A673 (cell line): ENCODE measurements around the gene CNTROB. TPM values are rescaled to one million over a fixed set of nuclear protein-coding genes. Genes with fewer than 3 reads are reported as not detected.

Experiments
- BruUV-seq: library from RNA; stranded (reverse); fragments of 400-500 nt; replicated peaks from 2 replicates; lab custom pipeline; 2021; lab: Mats Ljungman, UMichigan
- CTCF ChIA-PET: fragments of 300-600 bp; sonication (Branson Sonifier 250); formaldehyde crosslinking; loops from one replicate; lab custom pipeline; 2022; ENCODE audit warnings: antibody characterized with exemption; lab: Charles Lee
- POLR2A ChIA-PET: fragments of 300-600 bp; sonication (Branson Sonifier 250); formaldehyde crosslinking; loops from one replicate; lab custom pipeline; 2022; ENCODE audit warnings: antibody characterized with exemption; ENCODE audit not compliant: low non-redundant PET; lab: Charles Lee
- DNase-seq: peaks from one replicate; pipeline ENCODE4 v3.0.0-alpha.2; 2015; ENCODE audit warnings: low spot score
- H3K27ac ChIP-seq: fragments of 200-600 bp; sonication (generic); 2 replicates; pipeline ENCODE4 v1.5.1; 2016; ENCODE audit warnings: mixed run types, low read depth, mild to moderate bottlenecking, mixed read lengths, antibody characterized with exemption, low read length; ENCODE audit not compliant: poor library complexity, severe bottlenecking
- H3K27me3 ChIP-seq: fragments of 200-600 bp; sonication (generic); replicated peaks from 2 replicates; pipeline ENCODE4 v1.6.1; 2017; ENCODE audit warnings: mixed run types, low read depth, mild to moderate bottlenecking, mixed read lengths, antibody characterized with exemption, low read length; ENCODE audit not compliant: insufficient read depth, poor library complexity
- H3K36me3 ChIP-seq: fragments of 200-600 bp; sonication (generic); 2 replicates; pipeline ENCODE4 v1.6.1; 2016; ENCODE audit warnings: mixed run types, mild to moderate bottlenecking, mixed read lengths, antibody characterized with exemption, low read length; ENCODE audit not compliant: insufficient read depth, poor library complexity, severe bottlenecking
- H3K4me1 ChIP-seq: fragments of 200-600 bp; sonication (generic); 2 replicates; pipeline ENCODE4 v1.6.1; 2017; ENCODE audit warnings: mixed run types, mild to moderate bottlenecking, mixed read lengths, antibody characterized with exemption, low read length; ENCODE audit not compliant: insufficient read depth, poor library complexity, severe bottlenecking
- H3K4me3 ChIP-seq: fragments of 200-600 bp; sonication (generic); 2 replicates; pipeline ENCODE4 v1.5.1; 2016; ENCODE audit warnings: low read depth, mixed run types, mild to moderate bottlenecking, mixed read lengths, low read length; ENCODE audit not compliant: poor library complexity, severe bottlenecking
- H3K9me3 ChIP-seq: fragments of 200-600 bp; sonication (generic); 2 replicates; pipeline ENCODE4 v1.6.1; 2016; ENCODE audit warnings: mixed run types, low read depth, mild to moderate bottlenecking, mixed read lengths, antibody characterized with exemption, low read length; ENCODE audit not compliant: poor library complexity, severe bottlenecking
- CTCF ChIP-seq: fragments of 300-800, 200-600 bp; sonication (generic); conservative IDR thresholded peaks from 2 replicates; pipeline ENCODE4 v1.5.1; 2017; ENCODE audit warnings: low read depth, mild to moderate bottlenecking, antibody characterized with exemption, low read length, moderate library complexity, mixed read lengths
- EZH2 ChIP-seq: fragments of 200-600 bp; sonication (generic); IDR thresholded peaks from 2 replicates; pipeline ENCODE4 v1.6.1; 2017; ENCODE audit warnings: borderline replicate concordance, low read depth, mild to moderate bottlenecking, mixed read lengths, antibody characterized with exemption, low read length; ENCODE audit not compliant: poor library complexity, severe bottlenecking
- intact Hi-C: fragments of 100-400 bp; cut with micrococcal nuclease; formaldehyde crosslinking; loops from one replicate; pipeline ENCODE4 v1.10.0; 2022; ENCODE audit not compliant: unreplicated experiment
- total RNA-seq: library from RNA; stranded (reverse); gene quantifications from 2 replicates; pipeline ENCODE4 v1.2.3, GENCODE V29; 2021

Gene CNTROB
- total RNA-seq, 1 experiment from 2014 or later, result 72.3 TPM

GRCh38 chr17:7897773-7898172 lies 34.2 kb upstream of the CNTROB start:
- DNase-seq, result peak; percentile 60

DNA sequence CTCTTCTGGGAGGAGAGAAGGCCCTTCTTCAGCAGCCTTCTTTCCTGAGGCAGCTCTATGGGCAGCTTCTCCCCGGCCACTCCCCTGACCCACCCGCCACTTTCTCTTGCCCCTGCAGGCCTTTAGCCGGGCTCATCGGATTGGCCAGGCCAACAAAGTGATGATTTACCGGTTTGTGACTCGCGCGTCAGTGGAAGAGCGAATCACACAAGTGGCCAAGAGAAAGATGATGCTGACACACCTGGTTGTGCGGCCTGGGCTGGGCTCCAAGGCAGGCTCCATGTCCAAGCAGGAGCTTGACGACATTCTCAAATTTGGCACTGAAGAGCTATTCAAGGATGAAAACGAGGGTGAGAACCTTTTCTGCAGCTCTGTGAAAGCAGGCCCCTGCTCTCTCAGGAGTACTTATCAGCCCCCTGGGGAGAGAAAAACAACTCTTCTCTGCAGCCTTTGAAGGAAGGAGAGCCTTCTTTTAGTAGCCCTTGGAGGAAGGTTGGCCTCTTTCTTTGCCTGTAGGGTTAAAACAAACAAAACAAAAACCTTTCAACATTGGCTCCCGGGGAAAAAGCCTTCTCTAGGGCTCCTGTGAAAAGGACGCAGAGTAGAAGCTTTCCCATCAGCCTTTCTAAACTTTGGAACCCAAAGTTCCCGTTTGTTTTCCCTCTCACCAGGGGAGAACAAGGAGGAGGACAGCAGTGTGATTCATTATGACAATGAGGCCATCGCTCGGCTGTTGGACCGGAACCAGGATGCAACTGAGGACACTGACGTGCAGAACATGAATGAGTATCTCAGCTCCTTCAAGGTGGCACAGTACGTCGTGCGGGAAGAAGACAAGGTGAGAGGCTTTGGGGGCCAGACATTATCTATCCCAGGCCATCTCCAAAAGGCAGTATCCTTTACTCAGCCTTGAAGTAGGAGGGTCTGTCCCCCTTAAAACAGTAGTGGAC lies 28.6 kb upstream of the CNTROB start:
- Histone ChIP-seq H3K36me3 (peaks cover 99% of the 10 kb centered on the region), H3K9me3 (no peaks in the 10 kb centered on the region), H3K4me1 (no peaks in the 10 kb centered on the region), H3K27ac (no peak overlapping the region), H3K27me3 (no peaks in the 10 kb centered on the region), H3K4me3 (no peak overlapping the region)
- intact Hi-C loops, result no loop called here
- TF ChIP-seq CTCF (no peak), EZH2 (no peak)
- ChIA-PET POLR2A (no interaction called here), CTCF (interaction anchor here (0.6 kb wide), 1 partner anchor 80 kb away, joined by 3 read pairs; no protein-coding TSS in a partner anchor)
- DNase-seq, result no peak
- TSS peak; percentile 29 for BruUV-seq

More at GRCh38 chr17:7897773-7898172, 34.2 kb upstream of the CNTROB start:
- POLR2A ChIA-PET, result no interaction called here
- intact Hi-C loops, result loop anchor here (5.0 kb wide), 1 partner anchor 35 kb away; no protein-coding TSS in a partner anchor
- BruUV-seq, result no TSS peak
- CTCF ChIA-PET, result interaction anchor here (0.5 to 0.6 kb wide), 2 partner anchors 32 to 83 kb away, joined by 3 to 4 read pairs; no protein-coding TSS in a partner anchor
- Histone ChIP-seq H3K27ac (no peak overlapping the region), H3K36me3 (peaks cover 94% of the 10 kb centered on the region), H3K27me3 (no peaks in the 10 kb centered on the region), H3K9me3 (no peaks in the 10 kb centered on the region), H3K4me3 (no peak overlapping the region), H3K4me1 (no peaks in the 10 kb centered on the region)
- TF ChIP-seq CTCF (peak; percentile 55), EZH2 (no peak)

- Histone ChIP-seq H3K27me3 (no peaks in the 10 kb centered on the region), H3K9me3 (no peaks in the 10 kb centered on the region), H3K4me1 (no peaks in the 10 kb centered on the region), H3K27ac (no peak overlapping the region), H3K36me3 (peaks cover 86% of the 10 kb centered on the region), H3K4me3 (no peak overlapping the region)
- DNase-seq, result no peak
- ChIA-PET CTCF (no interaction called here), POLR2A (no interaction called here)
- no TSS peak for BruUV-seq
- TF ChIP-seq EZH2 (no peak), CTCF (no peak)
- intact Hi-C loops, result no loop called here
Measured at GRCh38 chr17:7909089-7909488, 22.9 kb upstream of the CNTROB start.
